PFSK-1 (cell line): Measurements from ENCODE around the gene KIFC1.

Experiments
- POLR2AphosphoS5 ChIP-seq: IDR thresholded peaks from 2 replicates; pipeline ENCODE4 v1.6.1; 2012; ENCODE audit warnings: low read depth, mild to moderate bottlenecking, control low read depth, low read length, moderate library complexity
- SIN3A ChIP-seq: IDR thresholded peaks from 2 replicates; pipeline ENCODE4 v1.6.1; 2012; ENCODE audit warnings: mild to moderate bottlenecking, low read length, moderate library complexity, borderline replicate concordance; ENCODE audit not compliant: insufficient read depth
- TAF1 ChIP-seq: IDR thresholded peaks from 2 replicates; pipeline ENCODE4 v1.6.1; 2012; ENCODE audit warnings: low read length, control low read depth, borderline replicate concordance; ENCODE audit not compliant: insufficient read depth
- TF ChIP-seq, protein P1 (sequence below), 2 experiments: IDR thresholded peaks; 2 replicates each; pipeline versions ENCODE4 v1.6.1 to v1.8.0; 2011 to 2012; ENCODE audit warnings: low read depth in 2 of 2, low read length in 2 of 2, control low read depth in 1 of 2, inconsistent platforms in 1 of 2, mild to moderate bottlenecking in 1 of 2, moderate library complexity in 1 of 2; ENCODE audit not compliant: insufficient read depth in 1 of 2

DNA sequence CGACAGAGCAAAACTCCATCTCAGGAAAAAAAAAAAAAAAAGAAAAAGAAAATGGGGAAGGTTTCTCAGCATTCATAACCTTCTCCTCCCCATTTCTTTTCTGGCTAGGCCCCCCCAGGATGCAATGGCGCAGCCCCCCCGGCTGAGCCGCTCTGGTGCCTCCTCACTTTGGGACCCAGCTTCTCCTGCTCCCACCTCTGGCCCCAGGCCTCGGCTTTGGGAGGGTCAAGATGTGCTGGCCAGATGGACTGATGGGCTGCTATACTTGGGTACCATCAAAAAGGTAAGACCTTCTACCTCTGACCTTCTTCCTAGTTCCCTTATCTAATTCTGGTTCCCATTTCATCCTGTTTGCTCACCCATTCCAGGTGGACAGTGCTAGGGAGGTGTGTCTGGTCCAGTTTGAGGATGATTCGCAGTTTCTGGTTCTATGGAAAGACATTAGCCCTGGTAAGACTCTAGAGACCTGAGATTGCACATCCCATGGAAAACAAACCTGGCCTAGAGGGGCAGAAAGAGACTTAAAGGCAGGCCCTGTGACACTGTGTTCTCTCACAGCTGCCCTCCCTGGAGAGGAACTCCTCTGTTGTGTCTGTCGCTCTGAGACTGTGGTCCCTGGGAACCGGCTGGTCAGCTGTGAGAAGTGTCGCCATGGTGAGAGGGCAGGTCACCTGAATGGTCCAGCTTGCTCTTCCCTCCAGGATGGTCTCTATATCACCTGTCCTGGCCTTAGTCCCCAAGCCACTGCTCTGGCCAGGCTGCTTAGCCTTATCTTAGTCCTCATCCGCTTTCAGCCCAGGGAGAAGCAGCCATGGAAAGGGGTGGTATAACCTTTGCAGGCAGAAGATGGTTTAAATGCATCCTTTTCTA, 20.8 kb downstream of the KIFC1 start:
- no peak for TF ChIP-seq POLR2AphosphoS5
- TF ChIP-seq, protein P1, sequence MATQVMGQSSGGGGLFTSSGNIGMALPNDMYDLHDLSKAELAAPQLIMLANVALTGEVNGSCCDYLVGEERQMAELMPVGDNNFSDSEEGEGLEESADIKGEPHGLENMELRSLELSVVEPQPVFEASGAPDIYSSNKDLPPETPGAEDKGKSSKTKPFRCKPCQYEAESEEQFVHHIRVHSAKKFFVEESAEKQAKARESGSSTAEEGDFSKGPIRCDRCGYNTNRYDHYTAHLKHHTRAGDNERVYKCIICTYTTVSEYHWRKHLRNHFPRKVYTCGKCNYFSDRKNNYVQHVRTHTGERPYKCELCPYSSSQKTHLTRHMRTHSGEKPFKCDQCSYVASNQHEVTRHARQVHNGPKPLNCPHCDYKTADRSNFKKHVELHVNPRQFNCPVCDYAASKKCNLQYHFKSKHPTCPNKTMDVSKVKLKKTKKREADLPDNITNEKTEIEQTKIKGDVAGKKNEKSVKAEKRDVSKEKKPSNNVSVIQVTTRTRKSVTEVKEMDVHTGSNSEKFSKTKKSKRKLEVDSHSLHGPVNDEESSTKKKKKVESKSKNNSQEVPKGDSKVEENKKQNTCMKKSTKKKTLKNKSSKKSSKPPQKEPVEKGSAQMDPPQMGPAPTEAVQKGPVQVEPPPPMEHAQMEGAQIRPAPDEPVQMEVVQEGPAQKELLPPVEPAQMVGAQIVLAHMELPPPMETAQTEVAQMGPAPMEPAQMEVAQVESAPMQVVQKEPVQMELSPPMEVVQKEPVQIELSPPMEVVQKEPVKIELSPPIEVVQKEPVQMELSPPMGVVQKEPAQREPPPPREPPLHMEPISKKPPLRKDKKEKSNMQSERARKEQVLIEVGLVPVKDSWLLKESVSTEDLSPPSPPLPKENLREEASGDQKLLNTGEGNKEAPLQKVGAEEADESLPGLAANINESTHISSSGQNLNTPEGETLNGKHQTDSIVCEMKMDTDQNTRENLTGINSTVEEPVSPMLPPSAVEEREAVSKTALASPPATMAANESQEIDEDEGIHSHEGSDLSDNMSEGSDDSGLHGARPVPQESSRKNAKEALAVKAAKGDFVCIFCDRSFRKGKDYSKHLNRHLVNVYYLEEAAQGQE (IDR thresholded peaks at IDR 0.05; ENCODE audit: insufficient read depth in 1 of 2, low read depth in 2 of 2, low read length in 2 of 2), result no peak
- no peak for TF ChIP-seq TAF1
- no peak for TF ChIP-seq SIN3A
